Subcutaneous abdominal adipose tissue (tissue), 5 donors: ENCODE data around the gene SYPL1.
A peak's percentile ranks its signal among the peaks of the same experiment; 100 is the strongest.

Experiments
- H3K27ac ChIP-seq: one replicate; pipeline ENCODE4 v1.7.0; 2013; ENCODE audit warnings: low read depth, mild to moderate bottlenecking, inconsistent platforms, low read length, moderate library complexity
- H3K27me3 ChIP-seq, 5 donors: one replicate each; pipeline ENCODE4 v1.7.0; 2013; ENCODE audit warnings: low read length in 5 of 5, inconsistent platforms in 1 of 5; ENCODE audit not compliant: control insufficient read depth in 5 of 5, insufficient read depth in 4 of 5
- H3K36me3 ChIP-seq, 5 donors: one replicate each; pipeline ENCODE4 v1.7.0; 2013; ENCODE audit warnings: low read length in 5 of 5; ENCODE audit not compliant: control insufficient read depth in 5 of 5, insufficient read depth in 5 of 5
- H3K4me1 ChIP-seq, 5 donors: one replicate each; pipeline ENCODE4 v1.7.0; 2013; ENCODE audit warnings: low read length in 5 of 5, mild to moderate bottlenecking in 3 of 5, moderate library complexity in 1 of 5; ENCODE audit not compliant: control insufficient read depth in 5 of 5, insufficient read depth in 5 of 5
- H3K4me3 ChIP-seq, 5 donors: one replicate each; pipeline ENCODE4 v1.7.0; 2013; ENCODE audit warnings: low read length in 5 of 5, low read depth in 1 of 5
- H3K9ac ChIP-seq, 5 donors: one replicate each; pipeline ENCODE4 v1.7.0; 2013; ENCODE audit warnings: low read length in 5 of 5, mild to moderate bottlenecking in 4 of 5, moderate library complexity in 3 of 5
- H3K9me3 ChIP-seq, 5 donors: one replicate each; pipeline ENCODE4 v1.7.0; 2013; ENCODE audit warnings: low read length in 5 of 5; ENCODE audit not compliant: control insufficient read depth in 5 of 5
- donor health status: healthy.
- donor health status: healthy.
- donor health status: healthy.
- donor health status: healthy.
- donor health status: healthy.

The SYPL1 gene

DNA sequence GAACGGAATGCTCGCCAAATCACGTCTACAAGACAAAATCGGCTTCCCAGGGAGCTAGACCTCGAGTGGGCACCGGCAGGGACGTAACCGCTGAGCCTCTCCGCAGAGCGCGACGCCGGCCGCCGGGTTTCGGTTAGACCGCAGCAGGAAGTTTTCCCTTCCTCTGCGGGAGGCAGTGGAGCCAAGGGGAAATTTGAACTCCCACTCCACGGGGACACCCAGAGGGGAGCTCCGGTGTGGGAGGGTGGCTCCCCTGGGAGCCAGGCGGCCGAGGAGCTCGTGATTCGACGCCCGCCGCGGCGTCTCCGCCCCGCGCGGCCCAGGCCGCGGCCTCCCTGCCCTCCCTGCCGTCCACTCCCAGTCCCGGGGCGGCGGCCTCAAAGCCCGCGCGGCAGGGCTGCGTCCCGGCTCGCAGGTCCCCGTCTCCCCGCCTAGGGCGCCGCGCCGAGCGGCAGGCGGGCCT, 426 bp downstream of the SYPL1 start:
- no peaks in the 10 kb centered on the region for H3K27me3 ChIP-seq
- H3K4me1 ChIP-seq, result peaks cover 0 to 45% (median 36%) of the 10 kb centered on the region in 5 donors
- H3K36me3 ChIP-seq, result no peaks in the 10 kb centered on the region
- peak overlapping the region; percentile 96 for H3K27ac ChIP-seq
- peak overlapping the region; percentile 92 to 97 (median 95) for H3K9ac ChIP-seq
- peak overlapping the region; percentile 79 to 87 (median 84) for H3K4me3 ChIP-seq
- H3K9me3 ChIP-seq, result no peaks in the 10 kb centered on the region

GRCh38 chr7:106110885-106111654, 1.0 kb downstream of the SYPL1 start:
- H3K9ac ChIP-seq, result peak overlapping the region; percentile 92 to 97 (median 95)
- H3K27ac ChIP-seq, result peak overlapping the region; percentile 96
- no peaks in the 10 kb centered on the region for H3K9me3 ChIP-seq
- peaks cover 0 to 48% (median 36%) of the 10 kb centered on the region in 5 donors for H3K4me1 ChIP-seq
- H3K27me3 ChIP-seq, result no peaks in the 10 kb centered on the region
- peak overlapping the region; percentile 79 to 87 (median 84) for H3K4me3 ChIP-seq
- H3K36me3 ChIP-seq, result no peaks in the 10 kb centered on the region

- Histone ChIP-seq H3K9me3 (no peaks in the 10 kb centered on the region), H3K9ac (peak overlapping the region in 3 of 5 donors; percentile 17 to 97 (median 92)), H3K27ac (peak overlapping the region; percentile 96), H3K27me3 (no peaks in the 10 kb centered on the region), H3K4me1 (peaks cover 0 to 57% (median 41%) of the 10 kb centered on the region in 5 donors), H3K4me3 (peak overlapping the region in 4 of 5 donors; percentile 31 to 84 (median 80)), H3K36me3 (no peaks in the 10 kb centered on the region)
These were observed 1.9 kb downstream of the SYPL1 start for GRCh38 chr7:106110238-106110560.

DNA sequence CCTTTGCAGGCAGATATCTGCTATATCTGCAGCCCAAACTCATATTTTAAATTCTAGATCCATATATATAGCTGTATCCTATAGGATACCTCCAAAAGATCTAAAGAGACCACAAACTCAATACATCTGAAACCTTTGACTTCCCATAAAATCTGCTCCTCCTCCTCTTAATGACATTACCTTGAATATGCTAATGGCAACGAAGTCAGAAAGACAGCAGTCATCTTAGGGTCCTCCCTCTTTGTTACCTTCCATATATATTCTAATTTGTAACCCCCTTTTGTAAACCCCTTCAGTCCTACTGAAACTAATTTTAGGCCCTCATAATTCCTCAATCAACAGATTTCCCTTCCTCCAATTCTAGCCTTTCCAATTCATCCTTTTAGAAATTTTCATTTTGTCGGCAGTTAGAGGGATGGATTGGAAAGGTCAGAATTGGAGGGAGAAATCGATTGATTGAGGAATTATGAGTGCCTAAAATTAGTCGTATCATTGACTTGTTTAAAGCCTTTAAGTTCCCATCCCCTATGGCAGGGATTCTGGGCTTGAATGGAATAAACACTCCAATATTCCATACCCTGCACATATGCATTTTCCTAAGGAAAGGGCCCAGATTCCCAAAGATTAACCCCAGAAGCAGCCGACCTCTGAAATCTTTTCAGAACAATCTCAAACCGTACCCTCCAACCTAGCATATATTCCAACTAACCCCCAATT, 2.4 kb downstream of the SYPL1 start:
- Histone ChIP-seq H3K4me1 (peaks cover 2 to 61% (median 46%) of the 10 kb centered on the region in 5 donors), H3K27me3 (no peaks in the 10 kb centered on the region), H3K9me3 (no peaks in the 10 kb centered on the region), H3K36me3 (no peaks in the 10 kb centered on the region), H3K9ac (peak overlapping the region in 2 of 5 donors; percentile 17 to 56), H3K27ac (peak overlapping the region; percentile 96), H3K4me3 (peak overlapping the region in 3 of 5 donors; percentile 79 to 84 (median 82))

DNA sequence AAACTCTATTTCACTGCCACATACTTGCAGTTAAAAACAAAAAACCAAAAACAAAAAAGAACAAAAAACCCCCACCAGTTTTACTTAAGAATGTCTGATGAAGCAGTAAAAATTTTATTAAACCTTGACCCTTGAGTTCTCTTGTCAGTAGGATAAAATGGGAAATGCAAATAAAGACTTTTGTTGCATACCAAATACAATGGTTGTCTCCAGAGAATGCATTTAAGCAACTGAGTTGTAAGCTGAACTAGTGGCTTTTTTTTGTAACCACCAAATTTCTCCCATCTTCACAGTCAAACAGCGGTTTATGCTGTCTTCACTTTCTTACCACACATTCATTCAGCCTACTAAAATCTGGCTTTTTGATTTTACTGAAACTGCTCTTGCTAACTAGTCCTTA, 3.1 kb downstream of the SYPL1 start:
- Histone ChIP-seq H3K9ac (peak overlapping the region in 2 of 5 donors; percentile 10 to 64), H3K27ac (peak overlapping the region; percentile 96), H3K36me3 (no peaks in the 10 kb centered on the region), H3K4me1 (peaks cover 2 to 62% (median 48%) of the 10 kb centered on the region in 5 donors), H3K27me3 (no peaks in the 10 kb centered on the region), H3K4me3 (peak overlapping the region in 2 of 5 donors; percentile 3 to 47), H3K9me3 (no peaks in the 10 kb centered on the region)

DNA sequence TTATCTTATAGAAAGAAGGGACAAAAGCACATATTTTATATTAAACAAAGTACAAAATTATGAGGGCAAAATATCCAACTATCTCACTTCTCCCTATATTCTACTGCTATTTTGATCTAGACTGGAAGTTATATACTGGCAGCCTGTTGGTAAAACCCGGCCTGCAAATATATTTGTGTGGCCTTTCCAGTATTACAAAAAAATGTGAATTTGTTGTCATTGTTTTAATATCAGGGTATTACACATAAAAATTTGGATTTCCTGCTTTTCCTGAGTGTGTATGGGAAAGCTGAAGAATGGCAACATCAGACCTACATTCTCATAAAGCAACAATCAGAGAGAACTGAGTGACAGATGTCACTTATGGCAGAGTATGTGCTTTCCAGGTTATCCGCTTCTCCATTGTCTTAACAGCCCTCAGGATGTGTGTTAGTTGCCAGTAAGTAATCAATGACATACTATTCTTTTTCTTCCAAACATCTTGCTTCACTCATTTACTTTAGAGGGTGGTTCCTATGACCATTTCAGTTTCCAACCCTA, 7.3 kb downstream of the SYPL1 start:
- H3K4me3 ChIP-seq, result no peak overlapping the region
- H3K9me3 ChIP-seq, result no peaks in the 10 kb centered on the region
- H3K27me3 ChIP-seq, result no peaks in the 10 kb centered on the region
- no peak overlapping the region for H3K9ac ChIP-seq
- no peaks in the 10 kb centered on the region for H3K36me3 ChIP-seq
- peak overlapping the region; percentile 26 for H3K27ac ChIP-seq
- peaks cover 2 to 65% (median 46%) of the 10 kb centered on the region in 5 donors for H3K4me1 ChIP-seq

GRCh38 chr7:106102387-106102966, 9.6 kb downstream of the SYPL1 start:
- peaks cover 2 to 12% (median 3%) of the 10 kb centered on the region in 5 donors for H3K36me3 ChIP-seq
- H3K9ac ChIP-seq, result no peak overlapping the region
- H3K4me1 ChIP-seq, result peaks cover 2 to 53% (median 31%) of the 10 kb centered on the region in 5 donors
- H3K27ac ChIP-seq, result no peak overlapping the region
- H3K27me3 ChIP-seq, result no peaks in the 10 kb centered on the region
- no peak overlapping the region for H3K4me3 ChIP-seq
- H3K9me3 ChIP-seq, result no peaks in the 10 kb centered on the region

DNA sequence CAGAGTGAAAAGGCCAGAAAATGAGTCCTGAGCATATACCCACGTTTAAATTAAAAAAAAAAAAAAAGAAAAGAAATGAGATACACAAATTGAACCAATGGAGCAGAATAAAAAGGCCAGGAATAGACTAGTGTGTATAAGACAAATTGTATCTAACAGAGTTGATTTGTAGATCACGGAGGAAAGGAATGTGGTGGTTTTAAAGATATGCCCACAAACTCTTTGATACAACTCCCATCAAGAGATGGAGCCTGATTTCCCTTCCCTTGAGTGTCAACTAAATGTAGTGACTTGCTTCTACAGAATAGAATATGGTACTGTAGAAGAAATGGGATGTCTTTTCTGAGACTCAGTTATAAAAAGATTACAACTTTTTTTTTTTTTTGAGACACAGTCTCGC, 10.4 kb downstream of the SYPL1 start:
- Histone ChIP-seq H3K27me3 (no peaks in the 10 kb centered on the region), H3K4me1 (peaks cover 2 to 48% (median 31%) of the 10 kb centered on the region in 5 donors), H3K9ac (no peak overlapping the region), H3K9me3 (no peaks in the 10 kb centered on the region), H3K27ac (no peak overlapping the region), H3K4me3 (no peak overlapping the region), H3K36me3 (peaks cover 5 to 15% (median 6%) of the 10 kb centered on the region in 5 donors)

GRCh38 chr7:106100863-106101629, 11.1 kb downstream of the SYPL1 start:
- Histone ChIP-seq H3K27me3 (no peaks in the 10 kb centered on the region), H3K36me3 (peaks cover 10 to 21% (median 12%) of the 10 kb centered on the region in 5 donors), H3K27ac (no peak overlapping the region), H3K9ac (no peak overlapping the region), H3K4me3 (no peak overlapping the region), H3K4me1 (peaks cover 2 to 44% (median 31%) of the 10 kb centered on the region in 5 donors), H3K9me3 (no peaks in the 10 kb centered on the region)
